ENCODE measurements around the gene KCNIP1.

DNA sequence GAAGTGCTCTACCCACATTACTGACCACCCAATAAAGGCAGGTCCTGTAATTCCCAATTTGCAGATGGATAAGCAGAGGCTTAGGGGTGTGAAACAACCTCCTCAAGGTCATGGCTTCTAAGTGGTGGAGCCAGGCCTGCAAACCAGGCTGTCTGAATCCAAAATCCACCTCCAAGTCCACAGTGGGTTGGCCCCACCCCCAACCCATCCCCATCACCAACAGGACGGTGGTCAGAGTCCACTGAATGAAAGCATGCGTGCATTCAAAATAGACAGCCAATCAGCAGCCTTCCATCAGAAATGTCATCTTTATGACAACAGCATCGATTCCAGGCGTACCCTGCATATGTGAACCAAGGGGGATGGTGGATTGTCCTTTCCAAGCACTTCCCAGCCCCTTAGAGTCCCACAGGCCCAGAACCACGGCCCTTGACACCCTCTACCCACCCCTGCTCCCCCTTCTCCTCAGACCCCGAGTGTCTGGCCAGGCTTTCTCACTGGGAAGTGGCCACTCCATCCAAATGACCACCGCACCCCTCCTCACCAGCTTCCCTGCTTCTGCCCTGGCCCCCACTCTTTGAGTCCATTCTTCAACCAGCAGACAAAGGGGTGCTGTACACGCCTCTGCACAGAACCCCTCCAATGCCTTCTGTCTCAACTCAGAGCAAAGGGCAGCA is 133.1 kb downstream of the KCNIP1 start:
- TF ChIP-seq GABPA (IDR thresholded peaks at IDR 0.05; ENCODE audit: low read depth) (no peak), POLR2AphosphoS5 (IDR thresholded peaks at IDR 0.05; ENCODE audit: low read depth) (no peak)
- TF ChIP-seq, protein P1, sequence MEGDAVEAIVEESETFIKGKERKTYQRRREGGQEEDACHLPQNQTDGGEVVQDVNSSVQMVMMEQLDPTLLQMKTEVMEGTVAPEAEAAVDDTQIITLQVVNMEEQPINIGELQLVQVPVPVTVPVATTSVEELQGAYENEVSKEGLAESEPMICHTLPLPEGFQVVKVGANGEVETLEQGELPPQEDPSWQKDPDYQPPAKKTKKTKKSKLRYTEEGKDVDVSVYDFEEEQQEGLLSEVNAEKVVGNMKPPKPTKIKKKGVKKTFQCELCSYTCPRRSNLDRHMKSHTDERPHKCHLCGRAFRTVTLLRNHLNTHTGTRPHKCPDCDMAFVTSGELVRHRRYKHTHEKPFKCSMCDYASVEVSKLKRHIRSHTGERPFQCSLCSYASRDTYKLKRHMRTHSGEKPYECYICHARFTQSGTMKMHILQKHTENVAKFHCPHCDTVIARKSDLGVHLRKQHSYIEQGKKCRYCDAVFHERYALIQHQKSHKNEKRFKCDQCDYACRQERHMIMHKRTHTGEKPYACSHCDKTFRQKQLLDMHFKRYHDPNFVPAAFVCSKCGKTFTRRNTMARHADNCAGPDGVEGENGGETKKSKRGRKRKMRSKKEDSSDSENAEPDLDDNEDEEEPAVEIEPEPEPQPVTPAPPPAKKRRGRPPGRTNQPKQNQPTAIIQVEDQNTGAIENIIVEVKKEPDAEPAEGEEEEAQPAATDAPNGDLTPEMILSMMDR (IDR thresholded peaks at IDR 0.05; ENCODE audit: insufficient read depth, low read length): no peak
- TF ChIP-seq, protein P2, sequence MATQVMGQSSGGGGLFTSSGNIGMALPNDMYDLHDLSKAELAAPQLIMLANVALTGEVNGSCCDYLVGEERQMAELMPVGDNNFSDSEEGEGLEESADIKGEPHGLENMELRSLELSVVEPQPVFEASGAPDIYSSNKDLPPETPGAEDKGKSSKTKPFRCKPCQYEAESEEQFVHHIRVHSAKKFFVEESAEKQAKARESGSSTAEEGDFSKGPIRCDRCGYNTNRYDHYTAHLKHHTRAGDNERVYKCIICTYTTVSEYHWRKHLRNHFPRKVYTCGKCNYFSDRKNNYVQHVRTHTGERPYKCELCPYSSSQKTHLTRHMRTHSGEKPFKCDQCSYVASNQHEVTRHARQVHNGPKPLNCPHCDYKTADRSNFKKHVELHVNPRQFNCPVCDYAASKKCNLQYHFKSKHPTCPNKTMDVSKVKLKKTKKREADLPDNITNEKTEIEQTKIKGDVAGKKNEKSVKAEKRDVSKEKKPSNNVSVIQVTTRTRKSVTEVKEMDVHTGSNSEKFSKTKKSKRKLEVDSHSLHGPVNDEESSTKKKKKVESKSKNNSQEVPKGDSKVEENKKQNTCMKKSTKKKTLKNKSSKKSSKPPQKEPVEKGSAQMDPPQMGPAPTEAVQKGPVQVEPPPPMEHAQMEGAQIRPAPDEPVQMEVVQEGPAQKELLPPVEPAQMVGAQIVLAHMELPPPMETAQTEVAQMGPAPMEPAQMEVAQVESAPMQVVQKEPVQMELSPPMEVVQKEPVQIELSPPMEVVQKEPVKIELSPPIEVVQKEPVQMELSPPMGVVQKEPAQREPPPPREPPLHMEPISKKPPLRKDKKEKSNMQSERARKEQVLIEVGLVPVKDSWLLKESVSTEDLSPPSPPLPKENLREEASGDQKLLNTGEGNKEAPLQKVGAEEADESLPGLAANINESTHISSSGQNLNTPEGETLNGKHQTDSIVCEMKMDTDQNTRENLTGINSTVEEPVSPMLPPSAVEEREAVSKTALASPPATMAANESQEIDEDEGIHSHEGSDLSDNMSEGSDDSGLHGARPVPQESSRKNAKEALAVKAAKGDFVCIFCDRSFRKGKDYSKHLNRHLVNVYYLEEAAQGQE (IDR thresholded peaks at IDR 0.05; ENCODE audit: insufficient replicate concordance, low read depth): no peak

Data from HL-60 (cell line).